HK-2 (cell line): ENCODE data around the gene GOLGA1.
"Not testable (repeated sequence)": the region's sequence is repeated elsewhere in the genome, so short reads cannot be mapped to it uniquely, and the experiment has no call there.

Experiments used
- DNase-seq: peaks from one replicate; pipeline ENCODE4 v3.0.0-alpha.2; 2018; ENCODE audit not compliant: unreplicated experiment

Gene GOLGA1

DNA sequence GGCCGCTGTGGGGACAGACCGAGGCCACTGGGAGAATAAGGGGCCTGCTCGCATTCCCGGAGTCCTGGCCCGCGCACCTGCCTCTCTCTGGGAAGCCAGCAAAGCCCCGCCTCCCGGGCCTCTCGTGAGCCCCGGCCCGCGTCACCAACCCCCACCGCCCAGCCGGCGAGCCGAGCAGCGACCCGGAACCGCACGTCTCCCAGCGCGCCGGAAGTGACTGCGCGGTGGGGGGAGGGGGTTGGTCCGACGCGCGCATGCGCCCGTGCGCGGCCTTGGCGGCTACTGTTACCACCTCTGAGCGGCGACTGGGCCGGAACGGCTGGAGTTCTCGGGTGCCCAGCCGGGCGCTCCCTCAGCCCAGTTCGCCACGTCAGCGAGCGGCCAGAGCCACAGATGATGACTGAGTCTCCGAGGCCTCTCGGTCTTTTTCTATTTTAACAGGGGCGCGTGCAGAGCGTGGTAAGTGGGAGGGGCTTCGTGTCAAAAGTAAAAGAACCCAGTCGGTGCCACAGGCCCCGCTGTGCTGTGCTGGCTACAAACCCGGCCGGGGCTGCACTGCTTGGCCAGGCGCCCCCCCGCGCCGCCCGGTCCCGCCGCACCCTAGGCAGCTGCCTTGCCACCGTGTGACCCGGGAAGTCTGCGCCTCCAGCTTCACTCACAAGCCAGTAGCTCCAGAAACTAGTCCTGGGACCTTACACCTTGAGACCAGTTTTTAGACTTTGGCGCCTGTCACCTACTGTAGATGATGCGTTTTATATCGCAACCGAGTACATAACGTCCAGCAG is at the start of gene GOLGA1:
Gene GOLGA1 (minus strand): TSS at position 190 of the 785 bp plus-strand sequence. CDS start 2,372 bp downstream, outside the sequence.
- DNase-seq, result peak; percentile 98

- DNase-seq, result no peak
Measured at GRCh38 chr9:124983698-124984097, 42.8 kb upstream of the GOLGA1 start.

GRCh38 chr9:124980431-124980830 is 39.5 kb upstream of the GOLGA1 start:
- no peak for DNase-seq

DNA sequence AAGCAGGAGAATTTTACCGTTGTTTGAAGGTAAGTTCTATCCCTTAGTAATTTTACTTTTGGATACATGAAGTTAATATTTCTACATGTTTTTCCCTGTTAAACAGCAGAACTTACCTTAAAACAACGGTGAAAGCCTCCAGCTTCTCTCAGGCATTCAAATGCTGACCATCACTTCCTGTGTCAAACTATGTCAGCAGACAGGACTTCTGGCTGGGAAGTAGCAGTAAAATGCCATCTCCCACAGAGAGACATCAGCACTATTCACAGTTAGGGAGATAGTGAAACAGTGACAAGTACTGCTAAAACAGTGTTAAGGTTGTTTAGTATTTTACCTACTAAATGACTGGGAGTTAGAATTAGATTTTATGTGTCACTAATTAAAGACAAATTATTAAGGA is 34.2 kb upstream of the GOLGA1 start:
- no peak for DNase-seq

DNA sequence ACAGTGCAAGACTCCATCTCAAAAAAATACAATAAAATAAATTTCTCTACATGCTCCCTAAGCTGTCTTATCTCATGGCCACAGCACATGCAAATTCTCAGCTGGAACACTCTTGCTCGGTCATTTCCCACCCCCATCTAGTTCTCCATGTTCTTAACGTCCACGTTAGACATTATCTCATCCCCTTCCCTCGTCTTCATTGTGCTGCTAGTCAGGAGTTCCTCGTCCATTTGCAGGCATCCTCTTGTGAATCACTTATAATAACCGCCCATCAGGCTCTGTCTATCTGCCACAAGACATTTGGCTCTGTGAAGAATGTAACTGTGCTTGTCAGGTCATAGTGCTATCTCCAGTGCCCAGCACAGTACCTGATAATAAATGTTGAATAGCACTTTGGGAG is 32.9 kb upstream of the GOLGA1 start:
- no peak for DNase-seq

DNA sequence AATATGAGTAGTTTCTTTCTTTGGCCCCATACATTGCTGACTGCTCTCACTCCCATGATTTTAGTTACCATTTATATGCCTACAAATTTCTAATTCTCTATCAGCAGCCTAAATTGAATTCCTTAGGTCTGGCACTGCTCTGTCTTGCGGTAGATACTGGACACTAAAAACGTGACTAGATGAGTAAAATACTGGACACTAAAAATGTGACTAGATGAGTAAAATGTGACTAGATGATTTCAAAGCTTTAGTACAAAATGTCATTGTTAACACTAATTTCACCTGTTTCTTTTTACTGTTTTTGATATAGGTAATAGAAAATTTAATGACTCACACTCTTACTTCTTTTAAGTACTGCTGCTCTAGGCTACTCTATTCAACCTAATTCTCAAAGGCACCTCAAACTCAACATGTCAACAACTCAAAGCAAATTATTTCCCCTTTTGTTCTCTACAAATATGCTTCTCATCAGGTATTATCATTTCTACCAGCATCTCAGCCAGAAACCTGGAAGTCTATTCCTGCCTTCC is 31.4 kb upstream of the GOLGA1 start:
- DNase-seq, result no peak

DNA sequence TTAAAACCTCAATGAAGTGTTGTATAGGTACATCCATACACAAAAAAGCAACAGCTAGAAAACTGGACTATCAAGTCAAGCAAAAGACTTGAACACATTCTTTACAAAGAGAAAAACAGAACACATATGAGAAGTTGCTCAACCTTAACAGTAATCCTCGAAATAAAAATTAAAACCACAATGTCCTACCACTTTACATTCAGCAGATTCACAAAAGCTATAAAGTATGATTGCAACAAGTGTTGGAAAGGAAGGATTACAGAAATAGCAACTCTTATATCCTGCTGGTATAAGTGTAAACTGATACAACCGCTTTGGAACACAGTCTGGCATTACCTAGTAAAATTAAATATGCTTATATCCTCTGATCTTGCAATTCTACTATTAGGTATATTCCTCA is 28.5 kb upstream of the GOLGA1 start:
- no peak for DNase-seq

- no peak for DNase-seq
Measured at GRCh38 chr9:124968238-124968637, 27.4 kb upstream of the GOLGA1 start.

- not testable (repeated sequence) for DNase-seq
Measured at GRCh38 chr9:124965775-124966568, 25.1 kb upstream of the GOLGA1 start.

DNA sequence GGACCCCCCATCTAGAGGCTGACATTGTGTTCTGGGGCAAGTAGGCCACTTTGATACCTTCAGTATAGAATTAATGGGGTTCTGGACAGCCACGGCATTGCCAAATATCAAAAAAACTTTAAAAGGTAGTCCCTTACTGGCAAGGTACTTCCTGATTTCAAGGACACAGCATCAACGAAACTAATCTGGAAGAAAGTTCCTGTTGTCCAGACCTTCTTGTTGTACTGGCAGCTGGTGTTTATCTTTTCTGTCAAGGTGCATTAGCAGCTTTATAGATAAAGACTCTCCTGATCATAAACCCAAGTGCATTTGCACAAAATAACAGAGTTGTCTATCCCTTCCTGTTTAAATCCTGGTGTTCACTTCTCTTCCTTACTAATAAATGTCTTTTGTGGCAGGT is 23.7 kb upstream of the GOLGA1 start:
- no peak for DNase-seq

DNA sequence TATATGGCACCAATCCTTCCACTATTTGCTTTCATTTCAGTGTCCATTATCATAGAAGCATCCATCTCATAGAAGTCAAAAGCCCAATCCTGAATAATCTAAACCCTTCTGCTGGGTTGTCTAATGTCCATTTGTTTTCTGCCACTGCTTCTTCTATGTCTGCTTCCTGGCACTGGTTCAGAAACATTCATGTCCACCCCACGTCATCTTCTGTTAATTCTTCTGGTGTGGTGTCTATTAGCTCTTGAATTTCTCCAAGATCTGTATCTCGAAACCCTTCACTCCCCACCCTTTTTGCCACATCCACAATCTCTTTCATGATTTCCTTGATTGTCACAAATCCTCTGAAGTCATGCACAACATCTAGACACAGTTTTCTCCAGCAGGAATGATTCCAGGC is 23.2 kb upstream of the GOLGA1 start:
- DNase-seq, result no peak

DNA sequence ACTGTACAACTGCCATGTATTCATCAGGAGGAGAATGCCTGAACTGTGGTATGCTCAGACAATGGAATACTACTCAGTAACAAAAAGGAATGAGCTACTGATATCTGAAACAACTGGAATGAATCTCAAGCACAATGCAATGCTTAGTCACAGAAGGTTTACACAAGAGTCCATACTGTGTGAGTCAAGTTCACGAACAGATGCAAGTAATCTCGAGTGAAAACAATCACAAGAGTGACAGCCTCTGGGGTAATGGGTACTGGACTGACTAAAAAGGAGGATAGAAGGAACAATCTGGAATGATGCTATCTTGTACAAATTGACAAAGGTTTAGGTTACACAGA is 19.5 kb upstream of the GOLGA1 start:
- DNase-seq, result no peak

DNA sequence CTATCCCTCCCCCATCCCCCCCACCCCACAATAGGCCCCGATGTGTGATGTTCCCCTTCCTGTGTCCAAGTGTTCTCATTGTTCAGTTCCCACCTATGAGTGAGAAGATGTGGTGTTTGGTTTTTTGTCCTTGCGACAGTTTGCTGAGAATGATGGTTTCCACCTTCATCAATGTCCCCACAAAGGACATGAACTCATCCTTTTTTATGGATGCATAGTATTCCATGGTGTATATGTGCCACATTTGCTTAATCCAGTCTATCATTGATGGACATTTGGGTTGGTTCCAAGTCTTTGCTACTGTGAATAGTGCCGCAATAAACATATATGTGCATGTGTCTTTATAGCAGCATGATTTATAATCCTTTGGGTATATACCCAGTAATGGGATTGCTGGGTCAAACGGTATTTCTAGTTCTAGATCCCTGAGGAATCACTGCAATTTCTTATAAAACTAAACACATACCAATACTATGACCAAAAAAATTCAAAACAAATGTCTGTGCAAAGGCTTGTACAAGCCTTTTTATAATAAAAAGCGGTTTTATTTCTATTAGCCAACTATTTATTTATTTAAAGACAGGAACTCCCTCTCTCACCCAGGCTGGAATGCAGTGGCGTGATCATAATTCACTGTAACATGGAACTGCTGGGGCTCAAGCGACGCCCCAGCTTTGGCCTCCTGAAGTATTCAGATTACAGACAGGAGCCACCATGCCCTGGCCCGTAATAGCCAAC is 19.0 kb upstream of the GOLGA1 start:
- DNase-seq, result not testable (repeated sequence)

DNA sequence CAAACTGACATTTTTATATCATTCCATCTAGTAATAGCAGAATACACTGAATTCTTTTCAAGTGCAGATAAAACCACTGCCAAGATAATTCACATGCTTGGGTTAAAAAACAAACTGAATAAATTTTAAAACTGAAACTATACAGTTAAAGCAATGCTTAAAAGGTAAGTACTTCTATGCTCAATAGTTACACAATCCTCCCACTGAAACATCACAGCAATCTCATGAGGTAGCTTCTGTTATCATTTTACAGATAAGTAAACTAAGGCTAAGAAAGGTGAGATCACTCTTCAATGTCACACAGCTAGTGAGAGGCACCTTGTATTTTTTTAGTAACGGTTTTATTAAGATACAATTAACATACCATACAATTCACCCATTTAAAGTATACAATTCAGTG is 13.4 kb upstream of the GOLGA1 start:
- DNase-seq, result no peak

DNA sequence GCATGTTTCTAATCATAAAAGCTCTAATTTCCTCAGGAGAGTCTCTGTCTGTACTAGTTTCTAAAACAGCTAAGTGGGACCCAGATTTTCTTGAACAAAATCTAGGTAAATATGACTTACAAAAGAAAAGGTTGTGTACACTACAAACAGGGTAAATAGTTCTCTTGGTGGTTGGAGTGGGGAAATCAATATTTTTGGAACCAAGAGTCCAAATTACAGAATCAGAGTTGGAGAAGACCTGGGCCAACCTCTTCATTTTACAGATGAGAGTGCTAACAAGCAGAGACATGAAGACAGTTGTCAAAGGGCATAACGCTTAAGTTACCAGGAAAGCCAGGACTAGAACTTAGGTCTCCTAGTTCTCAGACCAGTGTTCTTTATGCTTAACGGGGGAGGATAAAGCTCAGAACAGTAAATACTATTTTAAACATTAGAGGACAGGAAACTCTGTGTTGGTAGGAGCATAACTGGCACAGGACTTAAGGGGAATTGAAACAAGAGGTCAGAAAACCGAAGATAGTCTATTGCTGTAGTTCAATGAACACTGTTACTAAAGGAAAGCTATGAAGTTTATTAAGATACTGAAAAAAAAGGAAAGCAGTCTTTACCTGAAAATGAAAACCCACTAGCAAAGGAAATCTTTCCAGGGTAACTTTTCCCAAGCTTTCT is 9.3 kb upstream of the GOLGA1 start:
- no peak for DNase-seq

DNA sequence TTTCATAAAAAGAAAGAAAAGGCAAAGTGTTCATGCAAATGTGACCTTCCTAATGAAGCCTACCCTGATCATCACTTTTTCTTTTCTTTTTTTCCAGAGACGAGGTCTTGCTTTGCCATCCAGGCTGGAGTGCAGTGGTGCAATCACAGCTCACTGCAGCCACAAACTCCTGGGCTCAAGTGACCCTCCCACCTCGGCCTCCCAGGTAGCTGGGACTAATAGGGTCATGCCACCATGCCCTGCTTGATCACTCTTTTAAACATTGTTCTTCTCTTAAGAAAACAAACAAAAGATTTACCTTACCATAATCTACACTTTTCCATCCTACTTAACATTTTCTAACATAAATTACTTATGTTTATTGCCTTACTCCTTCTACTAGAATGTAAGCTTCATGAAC is 8.5 kb upstream of the GOLGA1 start:
- no peak for DNase-seq

DNA sequence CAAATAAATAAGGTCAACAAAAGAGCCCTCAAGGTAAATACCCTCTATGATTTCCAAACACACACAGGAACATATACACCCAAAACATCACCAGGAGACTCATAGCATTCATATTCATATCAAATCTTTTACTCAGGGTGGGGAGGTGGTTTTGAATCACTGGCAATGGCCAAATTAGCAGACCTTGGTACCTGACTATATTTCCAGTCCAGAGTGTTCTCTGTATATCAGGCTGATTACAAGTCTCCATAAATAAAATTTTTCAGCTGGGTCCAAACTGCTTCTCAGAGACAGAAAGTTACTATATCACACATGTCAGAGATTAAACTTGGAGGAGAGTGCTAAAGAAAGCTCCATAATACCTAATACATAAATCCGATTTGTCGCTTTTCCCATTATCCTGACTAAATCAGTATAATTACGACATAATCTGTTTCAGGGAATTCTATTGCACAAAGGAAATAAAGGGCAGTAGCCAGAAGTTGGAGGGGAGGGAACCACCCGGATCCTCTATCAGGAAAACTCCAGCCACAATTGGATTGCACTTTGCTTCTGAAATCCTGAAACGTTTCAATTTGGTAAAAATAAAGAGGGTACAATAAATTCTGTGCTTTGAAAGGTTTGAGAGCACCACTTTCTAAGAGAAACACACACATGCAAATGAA is 7.0 kb upstream of the GOLGA1 start:
- DNase-seq, result no peak

- no peak for DNase-seq
Measured at GRCh38 chr9:124946167-124946566, 5.3 kb upstream of the GOLGA1 start.

DNA sequence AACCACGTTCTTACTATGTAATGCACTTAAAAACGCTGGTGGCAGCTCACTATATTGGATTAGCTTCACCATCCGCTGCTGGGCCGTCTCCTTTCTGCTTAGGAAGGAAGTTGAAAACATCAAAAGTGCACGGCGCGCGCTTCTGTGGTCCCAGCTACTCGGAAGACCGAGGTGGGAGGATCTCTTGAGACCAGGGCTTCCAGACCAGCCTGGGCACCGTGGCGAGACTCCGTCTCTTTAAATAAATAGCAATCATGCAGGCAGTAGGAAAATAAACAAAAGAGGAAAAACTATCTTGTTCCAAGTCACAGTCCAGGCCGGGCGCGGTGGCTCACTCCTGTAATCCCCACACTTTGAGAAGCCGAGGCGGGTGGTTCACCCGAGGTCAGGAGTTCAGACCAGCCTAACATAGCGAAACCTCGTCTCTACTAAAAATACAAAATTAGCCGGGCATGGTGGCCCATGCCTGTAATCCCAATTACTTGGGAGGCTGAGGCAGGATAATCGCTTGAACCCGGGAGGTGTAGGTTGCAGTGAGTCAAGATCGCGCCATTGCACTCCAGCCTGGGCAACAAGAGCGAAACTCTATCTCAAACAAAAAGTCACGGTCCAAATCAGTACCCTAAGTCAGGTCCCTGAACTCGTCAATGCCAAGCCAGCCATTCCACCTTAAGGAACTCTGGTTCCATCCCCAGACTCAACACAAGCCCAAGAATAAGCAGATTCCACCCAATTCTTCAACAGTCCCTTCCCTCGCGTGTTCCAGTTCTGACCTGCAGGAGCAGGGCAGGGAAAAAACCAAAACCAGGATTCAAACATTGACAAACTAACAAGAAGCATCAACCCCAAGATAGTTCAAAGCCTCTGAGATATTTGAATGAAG is 1.0 kb upstream of the GOLGA1 start:
- peak; percentile 59 for DNase-seq

GRCh38 chr9:124940521-124940893 is 376 bp downstream of the GOLGA1 start:
- no peak for DNase-seq
